Effector CD4-positive, alpha-beta T cell (primary cell): ENCODE data around the gene NPY2R.

Experiments used
- DNase-seq: peaks from one replicate; pipeline ENCODE4 v3.0.0-alpha.2; 2020

NPY2R gene

DNA sequence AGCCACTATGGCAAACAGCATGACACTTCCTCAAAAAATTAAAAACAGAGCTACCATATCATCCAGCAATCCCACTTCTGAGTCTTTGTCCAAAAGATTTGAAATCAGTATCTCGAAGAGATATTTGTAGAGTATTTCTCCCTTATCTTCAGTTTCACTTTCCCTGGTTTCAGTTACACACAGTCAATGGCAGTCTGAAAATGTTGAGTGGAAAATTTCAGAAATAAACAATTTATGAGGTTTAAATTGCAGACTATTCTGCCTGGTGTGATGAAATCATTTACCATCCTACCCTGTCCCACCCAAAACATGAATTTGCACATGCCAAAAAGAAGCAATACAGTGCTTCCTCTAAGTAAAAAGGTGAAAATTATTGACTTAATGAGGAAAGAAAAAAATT lies 43.9 kb downstream of the NPY2R start:
- no peak for DNase-seq

GRCh38 chr4:155263480-155263879 lies 55.0 kb downstream of the NPY2R start:
- no peak for DNase-seq

DNA sequence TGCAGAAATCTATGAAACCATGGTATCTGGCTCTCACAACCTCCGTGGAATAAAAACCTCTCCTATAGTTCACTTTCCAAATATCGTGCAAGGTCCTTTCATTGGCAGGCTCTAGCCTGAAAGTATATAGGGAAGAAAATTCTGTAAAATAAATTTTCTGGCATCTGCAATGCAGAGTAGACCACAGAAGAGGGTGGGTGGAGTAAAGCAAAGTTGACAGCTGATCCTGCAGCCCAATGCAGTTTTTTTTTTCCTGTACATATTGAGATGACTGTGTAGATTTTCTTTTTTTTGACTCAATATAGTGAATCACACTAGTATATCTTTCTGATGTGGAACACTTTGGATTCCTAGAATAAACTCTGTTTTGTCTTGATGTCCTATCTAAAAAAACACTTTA lies 56.7 kb downstream of the NPY2R start:
- DNase-seq = no peak
